CD14-positive monocyte (primary cell): ENCODE results near the gene DTX1. TPM values are rescaled to one million over a fixed set of nuclear protein-coding genes. Genes with fewer than 3 reads are reported as not detected.

ENCODE experiments used
- DNase-seq, 3 donors: peaks; one replicate each; pipeline ENCODE4 v3.0.0-alpha.2; 2011 to 2022
- H2AFZ ChIP-seq: 2 replicates; pipeline ENCODE4 v1.6.0; 2012; ENCODE audit warnings: mild to moderate bottlenecking, low read depth, low read length, inconsistent platforms; ENCODE audit not compliant: insufficient read depth, poor library complexity, severe bottlenecking
- H3K27ac ChIP-seq, 2 donors: 1 replicate in 1 of 2; 2 replicates in 1 of 2; pipeline ENCODE4 v1.5.1; 2012 to 2013; ENCODE audit warnings: low read length in 2 of 2, control low read depth in 1 of 2, inconsistent platforms in 1 of 2, low read depth in 1 of 2, mild to moderate bottlenecking in 1 of 2
- H3K27me3 ChIP-seq, 2 donors: one replicate each; pipeline versions ENCODE4 v1.6.0 to v1.6.1; 2011 to 2013; ENCODE audit warnings: low read length in 2 of 2; ENCODE audit not compliant: control insufficient read depth in 2 of 2, insufficient read depth in 2 of 2
- H3K36me3 ChIP-seq, 2 donors: replicated peaks in 1 of 2; 1 replicate in 1 of 2; 2 replicates in 1 of 2; pipeline versions ENCODE4 v1.5.1 to v1.6.1; 2012 to 2013; ENCODE audit warnings: low read length in 2 of 2, control low read depth in 1 of 2, inconsistent platforms in 1 of 2, mild to moderate bottlenecking in 1 of 2; ENCODE audit not compliant: insufficient read depth in 2 of 2, control insufficient read depth in 1 of 2
- H3K4me1 ChIP-seq, 2 donors: 1 replicate in 1 of 2; 2 replicates in 1 of 2; pipeline versions ENCODE4 v1.5.1 to v1.6.1; 2012 to 2013; ENCODE audit warnings: low read length in 2 of 2, control low read depth in 1 of 2, inconsistent platforms in 1 of 2, mild to moderate bottlenecking in 1 of 2, moderate library complexity in 1 of 2; ENCODE audit not compliant: insufficient read depth in 2 of 2, control insufficient read depth in 1 of 2
- H3K4me2 ChIP-seq: replicated peaks from 2 replicates; pipeline ENCODE3; 2012; ENCODE audit warnings: low read length, moderate library complexity, mild to moderate bottlenecking; ENCODE audit not compliant: poor library complexity, severe bottlenecking; ENCODE audit errors: extremely low read depth
- H3K4me3 ChIP-seq, 3 experiments: fragments of 200-600 bp in 1 of 3; sonication (generic) in 1 of 3; replicated peaks in 1 of 3; 1 replicate in 2 of 3; 2 replicates in 1 of 3; pipeline ENCODE4 v1.5.1; 2011 to 2013; ENCODE audit warnings: low read length in 3 of 3, mild to moderate bottlenecking in 3 of 3, control low read depth in 2 of 3, low read depth in 2 of 3, inconsistent platforms in 1 of 3, moderate library complexity in 1 of 3
- H3K79me2 ChIP-seq: 2 replicates; pipeline ENCODE4 v1.6.0; 2012; ENCODE audit warnings: mild to moderate bottlenecking, control low read depth, inconsistent platforms, low read length, moderate library complexity; ENCODE audit not compliant: insufficient read depth
- H3K9ac ChIP-seq: 2 replicates; pipeline ENCODE4 v1.6.0; 2017; ENCODE audit warnings: low read length, mild to moderate bottlenecking; ENCODE audit not compliant: insufficient read depth, poor library complexity, severe bottlenecking
- H3K9me3 ChIP-seq, 2 donors: replicated peaks in 1 of 2; 1 replicate in 1 of 2; 2 replicates in 1 of 2; pipeline versions ENCODE4 v1.5.1 to v1.6.1; 2012 to 2013; ENCODE audit warnings: low read length in 2 of 2, control low read depth in 1 of 2; ENCODE audit not compliant: control insufficient read depth in 1 of 2, insufficient read depth in 1 of 2
- H4K20me1 ChIP-seq: 2 replicates; pipeline ENCODE4 v1.6.0; 2012; ENCODE audit warnings: mild to moderate bottlenecking, low read length, control low read depth, moderate library complexity; ENCODE audit not compliant: insufficient read depth
- H3K27ac Mint-ChIP-seq, 7 donors: one replicate each; pipeline ENCODE4 v1.8.0; 2020; ENCODE audit warnings: mild to moderate bottlenecking in 7 of 7, mixed read lengths in 7 of 7, moderate library complexity in 6 of 7, inconsistent platforms in 2 of 7
- H3K27me3 Mint-ChIP-seq, 3 donors: one replicate each; pipeline ENCODE4 v1.8.0; 2021 to 2022; ENCODE audit warnings: low read depth in 3 of 3, mild to moderate bottlenecking in 3 of 3, mixed read lengths in 3 of 3, moderate library complexity in 3 of 3, inconsistent platforms in 1 of 3
- H3K36me3 Mint-ChIP-seq, 2 donors: one replicate each; pipeline ENCODE4 v1.8.0; 2020; ENCODE audit warnings: mixed read lengths in 2 of 2, inconsistent platforms in 1 of 2, mild to moderate bottlenecking in 1 of 2
- H3K4me1 Mint-ChIP-seq: one replicate; pipeline ENCODE4 v1.8.0; 2020; ENCODE audit warnings: mild to moderate bottlenecking, mixed read lengths
- H3K4me3 Mint-ChIP-seq, 2 donors: one replicate each; pipeline ENCODE4 v1.8.0; 2020; ENCODE audit warnings: mild to moderate bottlenecking in 2 of 2, mixed read lengths in 2 of 2, moderate library complexity in 1 of 2
- H3K9me3 Mint-ChIP-seq, 7 donors: one replicate each; pipeline ENCODE4 v1.8.0; 2020 to 2022; ENCODE audit warnings: mixed read lengths in 7 of 7, mild to moderate bottlenecking in 6 of 7, moderate library complexity in 6 of 7, inconsistent platforms in 2 of 7
- WGBS: methylation state at CpG from one replicate; pipeline ENCODE4 v1.1.5; 2013; ENCODE audit warnings: missing lambda C conversion rate; ENCODE audit not compliant: insufficient coverage; 5-methylcytosine and 5-hydroxymethylcytosine counted together
- intact Hi-C, 2 donors: fragments of 100-400 bp; cut with micrococcal nuclease; formaldehyde crosslinking; loops; one replicate each; pipeline versions ENCODE4 v1.15.0 to v1.15.1; 2023
- polyA plus RNA-seq, 3 donors: library from polyadenylated mRNA; depleted of rRNA in 1 of 3; unstranded in 2 of 3; stranded (reverse) in 1 of 3; fragments of 300-500 nt in 2 of 3; fragments of >200 nt in 1 of 3; fragmentation: Illumina TruSeq in 2 of 3; gene quantifications; 1 replicate in 2 of 3; 2 replicates in 1 of 3; pipeline ENCODE4 v1.2.3, GENCODE V29; 2012 to 2021
- TF ChIP-seq, protein P1 (sequence below): fragments of 200-600 bp; IDR thresholded peaks from one replicate; pipeline ENCODE4 v1.8.0; 2022; ENCODE audit warnings: antibody characterized with exemption, mild to moderate bottlenecking

DTX1 gene
- polyA plus RNA-seq, 3 donors, result 0.04 TPM; not detected in 1

DNA sequence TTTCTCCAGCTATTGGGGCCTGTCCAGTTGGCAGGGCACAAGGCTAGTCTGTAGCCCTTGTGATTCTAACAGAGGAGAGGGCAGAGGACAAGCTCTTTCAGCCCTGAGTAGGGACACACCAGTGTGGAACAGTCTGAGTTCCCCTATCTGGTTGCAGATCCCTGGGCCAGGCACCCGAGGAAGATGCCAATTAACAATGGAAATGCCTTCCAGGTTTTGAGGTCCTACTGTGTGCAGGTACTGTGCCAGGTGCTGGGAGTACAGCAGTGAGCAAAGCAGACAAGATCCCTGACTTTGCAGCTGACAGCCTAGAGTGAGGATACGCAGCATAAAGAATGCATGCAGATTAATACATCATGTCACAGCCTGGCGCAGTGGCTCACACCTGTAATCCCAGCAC is 17.1 kb downstream of the DTX1 start:
- Histone ChIP-seq H3K27ac (no peak overlapping the region), H3K27me3 (peaks cover 7 to 18% of the 10 kb centered on the region in 2 donors), H4K20me1 (no peaks in the 10 kb centered on the region), H3K36me3 (no peaks in the 10 kb centered on the region), H2AFZ (no peak overlapping the region), H3K4me2 (no peak overlapping the region), H3K4me3 (no peak overlapping the region), H3K9me3 (no peaks in the 10 kb centered on the region), H3K4me1 (no peaks in the 10 kb centered on the region), H3K79me2 (no peaks in the 10 kb centered on the region), H3K9ac (no peak overlapping the region)
- Mint-ChIP-seq H3K4me1 (no peaks in the 10 kb centered on the region), H3K4me3 (no peak overlapping the region), H3K27me3 (peaks cover 23 to 32% (median 29%) of the 10 kb centered on the region in 3 donors), H3K27ac (no peak overlapping the region), H3K9me3 (no peaks in the 10 kb centered on the region), H3K36me3 (no peaks in the 10 kb centered on the region)
- TF ChIP-seq, protein P1, sequence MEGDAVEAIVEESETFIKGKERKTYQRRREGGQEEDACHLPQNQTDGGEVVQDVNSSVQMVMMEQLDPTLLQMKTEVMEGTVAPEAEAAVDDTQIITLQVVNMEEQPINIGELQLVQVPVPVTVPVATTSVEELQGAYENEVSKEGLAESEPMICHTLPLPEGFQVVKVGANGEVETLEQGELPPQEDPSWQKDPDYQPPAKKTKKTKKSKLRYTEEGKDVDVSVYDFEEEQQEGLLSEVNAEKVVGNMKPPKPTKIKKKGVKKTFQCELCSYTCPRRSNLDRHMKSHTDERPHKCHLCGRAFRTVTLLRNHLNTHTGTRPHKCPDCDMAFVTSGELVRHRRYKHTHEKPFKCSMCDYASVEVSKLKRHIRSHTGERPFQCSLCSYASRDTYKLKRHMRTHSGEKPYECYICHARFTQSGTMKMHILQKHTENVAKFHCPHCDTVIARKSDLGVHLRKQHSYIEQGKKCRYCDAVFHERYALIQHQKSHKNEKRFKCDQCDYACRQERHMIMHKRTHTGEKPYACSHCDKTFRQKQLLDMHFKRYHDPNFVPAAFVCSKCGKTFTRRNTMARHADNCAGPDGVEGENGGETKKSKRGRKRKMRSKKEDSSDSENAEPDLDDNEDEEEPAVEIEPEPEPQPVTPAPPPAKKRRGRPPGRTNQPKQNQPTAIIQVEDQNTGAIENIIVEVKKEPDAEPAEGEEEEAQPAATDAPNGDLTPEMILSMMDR, result no peak
- WGBS, result 60% methylated on average over 2 of the region's 3 CpGs
- intact Hi-C loops, result no loop called here
- DNase-seq, result no peak

DNA sequence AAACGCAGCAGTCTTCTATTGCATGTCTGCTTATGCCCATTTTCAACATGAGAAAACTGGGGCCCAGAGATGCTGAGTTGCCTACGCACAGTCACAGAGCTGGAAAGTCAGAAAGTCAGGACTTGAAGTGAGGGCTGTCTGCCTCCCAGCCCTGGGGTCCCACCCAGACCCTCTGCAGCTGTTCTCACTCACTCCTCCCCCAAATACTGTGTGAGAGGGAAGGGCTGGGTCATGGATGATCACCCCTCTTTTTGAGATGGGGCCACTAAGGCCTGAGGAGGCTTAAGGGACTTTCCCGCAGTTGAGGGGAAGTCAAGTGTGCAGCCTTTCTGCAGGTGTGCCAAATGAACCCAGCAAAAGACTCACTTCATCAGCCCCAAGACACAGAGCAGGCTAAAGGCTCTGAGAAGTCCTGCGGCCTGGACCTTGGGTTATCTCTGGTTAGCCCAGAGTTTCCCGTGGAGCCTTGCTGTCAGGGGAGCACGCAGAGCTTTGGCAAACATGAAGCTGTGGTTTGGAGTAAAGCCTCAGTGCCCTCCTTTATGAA is 18.7 kb downstream of the DTX1 start:
- Histone ChIP-seq H3K4me1 (no peaks in the 10 kb centered on the region), H3K36me3 (no peaks in the 10 kb centered on the region), H3K9ac (no peak overlapping the region), H3K9me3 (no peaks in the 10 kb centered on the region), H3K79me2 (no peaks in the 10 kb centered on the region), H3K4me2 (no peak overlapping the region), H3K4me3 (no peak overlapping the region), H4K20me1 (no peaks in the 10 kb centered on the region), H3K27me3 (peaks cover 13 to 25% of the 10 kb centered on the region in 2 donors), H2AFZ (no peak overlapping the region), H3K27ac (no peak overlapping the region)
- no peak overlapping the region for H3K4me3 Mint-ChIP-seq
- no peaks in the 10 kb centered on the region for H3K36me3 Mint-ChIP-seq
- DNase-seq, result no peak
- H3K27ac Mint-ChIP-seq, result no peak overlapping the region
- no peaks in the 10 kb centered on the region for H3K4me1 Mint-ChIP-seq
- TF ChIP-seq, protein P1, result no peak
- intact Hi-C loops, result no loop called here
- peaks cover 34 to 45% (median 37%) of the 10 kb centered on the region in 3 donors for H3K27me3 Mint-ChIP-seq
- no peaks in the 10 kb centered on the region for H3K9me3 Mint-ChIP-seq
- WGBS, result 87% methylated on average over 3 of the region's 6 CpGs
